SH-SY5Y (cell line): Measurements from ENCODE around the gene NAA40.

ENCODE experiments used
- GATA2 ChIP-seq: IDR thresholded peaks from 2 replicates; pipeline ENCODE4 v1.6.1; 2011; ENCODE audit warnings: mild to moderate bottlenecking, low read depth, low read length
- GATA3 ChIP-seq: IDR thresholded peaks from 2 replicates; pipeline ENCODE4 v1.6.1; 2011; ENCODE audit warnings: low read depth, mild to moderate bottlenecking, low read length, moderate library complexity

DNA sequence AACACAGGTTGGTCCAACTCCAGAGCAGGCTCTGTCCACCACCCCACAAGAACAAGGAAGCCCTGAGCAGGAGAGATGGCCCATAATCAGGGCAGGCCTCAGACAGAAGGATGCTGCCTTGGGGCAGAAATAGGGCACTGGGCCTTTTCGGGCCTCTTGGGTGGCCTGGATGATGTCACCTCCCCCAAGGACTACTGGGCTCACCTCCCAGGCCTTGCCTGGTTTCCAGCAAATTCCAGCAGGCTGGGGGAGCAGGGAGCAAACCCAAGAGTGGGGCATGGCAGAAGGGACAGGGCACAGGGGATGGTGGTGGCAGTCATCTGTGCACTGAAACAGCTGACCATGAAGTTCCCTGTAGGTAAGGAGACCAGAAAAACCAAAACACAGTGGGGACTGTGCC, 5.3 kb upstream of the NAA40 start:
- TF ChIP-seq GATA3 (no peak), GATA2 (no peak)
